ENCODE results near the gene ALOX5.

DNA sequence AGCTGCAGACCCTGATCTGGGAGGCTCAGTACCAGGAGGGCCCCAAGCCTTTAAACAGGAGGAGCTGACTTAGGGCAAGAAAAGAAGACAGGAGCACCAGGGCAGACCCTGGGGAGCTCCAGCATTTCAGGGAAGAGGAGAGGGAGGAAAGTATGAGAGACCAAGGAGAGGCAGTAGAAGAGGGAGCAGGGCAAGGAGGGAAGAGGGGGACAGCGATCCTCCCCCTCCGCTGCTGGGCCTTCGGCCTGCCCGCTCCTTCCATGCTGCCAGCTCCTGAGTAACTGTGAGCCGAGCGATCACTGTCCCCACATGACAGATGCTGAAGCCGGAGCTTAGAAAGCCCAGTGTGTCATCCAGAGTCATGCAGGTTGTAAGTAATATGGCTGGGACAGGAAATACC is 65.9 kb downstream of the ALOX5 start:
- TF ChIP-seq TAF1 (IDR thresholded peaks at IDR 0.05; ENCODE audit: low read depth, low read length) (no peak), POLR2A (IDR thresholded peaks at IDR 0.05; ENCODE audit: low read depth, low read length) (no peak), POLR2AphosphoS5 (IDR thresholded peaks at IDR 0.05; ENCODE audit: low read depth, low read length) (no peak), SPI1 (IDR thresholded peaks at IDR 0.05; ENCODE audit: low read depth, low read length) (no peak), POU2F2 (IDR thresholded peaks at IDR 0.05; ENCODE audit: low read depth, low read length) (no peak), PAX5 (IDR thresholded peaks at IDR 0.05; ENCODE audit: insufficient read depth, low read length, severe bottlenecking) (no peak)
